ENCODE results near the gene GPRC6A. TPM values are rescaled to one million over a fixed set of nuclear protein-coding genes. Genes with fewer than 3 reads are reported as not detected.

GPRC6A gene
- total and polyA plus RNA-seq, 10 of the 15 experiments (the other 5 are each of a cell fraction or from before 2014, with no cell fraction given), result not detected

DNA sequence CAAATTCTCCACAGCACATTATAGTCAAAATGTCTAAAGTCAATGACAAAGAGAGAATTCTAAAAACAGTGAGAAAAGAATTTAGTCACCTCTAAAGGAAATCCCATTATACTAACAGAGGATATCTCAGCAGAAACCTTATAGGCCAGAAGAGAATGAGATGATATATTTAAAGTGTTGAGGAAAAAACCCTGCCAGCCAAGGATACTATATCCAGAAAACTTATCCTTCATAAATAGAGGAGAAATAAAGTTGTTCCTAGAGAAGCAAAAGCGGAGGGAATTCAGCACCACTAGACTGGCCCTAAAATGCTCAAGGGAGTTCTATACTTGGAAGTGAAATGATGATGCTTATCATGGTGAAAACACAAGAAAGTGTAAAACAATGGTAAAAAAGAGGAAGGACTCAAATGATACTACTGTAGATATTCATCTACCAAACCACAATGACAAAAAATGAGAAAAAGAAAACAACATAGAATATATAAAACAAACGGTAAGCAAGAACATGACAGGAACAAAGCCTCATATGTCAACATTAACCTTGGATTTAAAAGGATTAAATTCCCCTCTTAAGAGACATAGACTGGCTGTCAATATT, 16.7 kb downstream of the GPRC6A start:
- Histone ChIP-seq H3K9ac (ENCODE audit: control insufficient read depth, insufficient read depth, low read length) (no peak overlapping the region), H3K79me2 (ENCODE audit: control insufficient read depth, insufficient read depth, low read length) (no peaks in the 10 kb centered on the region), H3K4me2 (ENCODE audit: control insufficient read depth, insufficient read depth) (no peak overlapping the region), H3K9me3 (replicated peaks; ENCODE audit: control insufficient read depth, insufficient read depth, low read length) (no peaks in the 10 kb centered on the region), H3K4me3 (no peak overlapping the region), H3K27ac (ENCODE audit: control insufficient read depth, insufficient read depth) (no peak overlapping the region), H3K27me3 (replicated peaks in 1 of 2; ENCODE audit: control insufficient read depth in 2 of 2, insufficient read depth in 2 of 2, low read length in 1 of 2) (no peaks in the 10 kb centered on the region), H3K4me1 (ENCODE audit: control insufficient read depth, insufficient read depth, low read length) (no peaks in the 10 kb centered on the region), H2AFZ (ENCODE audit: control insufficient read depth, low read depth, low read length) (no peak overlapping the region), H3K36me3 (ENCODE audit: control insufficient read depth in 2 of 2, insufficient read depth in 2 of 2, low read length in 1 of 2) (no peaks in the 10 kb centered on the region), H4K20me1 (ENCODE audit: control insufficient read depth, insufficient read depth) (no peaks in the 10 kb centered on the region)
- 15% methylated on average over 2 of the region's 2 CpGs for WGBS (ENCODE audit: insufficient coverage, insufficient replicate concordance, low lambda C conversion rate, missing lambda C conversion rate)
- TF ChIP-seq ZNF274 (IDR thresholded peaks at IDR 0.05; ENCODE audit: insufficient read depth, insufficient read length), result no peak
- TF ChIP-seq ZZZ3 (IDR thresholded peaks at IDR 0.05; ENCODE audit: control insufficient read depth, insufficient read length, low read depth), result no peak
- no peak for TF ChIP-seq KDM1A (IDR thresholded peaks at IDR 0.05; ENCODE audit: borderline replicate concordance)
- POLR2A ChIA-PET, result no interaction called here
- RAD21 ChIA-PET (ENCODE audit: unreplicated experiment), result no interaction called here
- FAIRE-seq, result no peak
- CTCF ChIA-PET, result no interaction called here
- BruUV-seq (replicated peaks), result no TSS peak
- DNase-seq (ENCODE audit: low read depth, low spot score), result no peak
- intact Hi-C loops (cut with micrococcal nuclease; ENCODE audit: unreplicated experiment) (no loop called here), in situ Hi-C loops (cut with MboI) (no loop called here)
- SMC1A ChIA-PET (ENCODE audit: uncharacterized antibody, unreplicated experiment), result no interaction called here
- no peak for ATAC-seq

DNA sequence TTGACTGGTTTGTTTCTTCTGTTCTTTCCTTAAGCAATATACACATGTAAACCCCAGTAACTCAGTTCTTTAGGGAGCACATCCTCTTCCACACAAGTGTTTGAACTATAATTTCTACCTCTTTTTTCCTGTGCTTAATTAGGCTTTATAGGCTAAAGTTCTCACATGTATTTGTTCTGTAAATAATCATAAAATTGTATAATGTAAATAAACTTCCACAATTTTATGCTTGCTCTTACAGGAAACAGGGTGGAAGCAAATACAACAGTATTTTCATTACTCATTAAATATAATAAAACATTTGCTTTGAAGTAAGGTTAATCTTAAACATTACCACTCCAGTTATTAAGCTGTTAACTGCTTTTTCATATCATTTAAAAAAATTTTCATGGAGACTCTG, 26.9 kb downstream of the GPRC6A start:
- POLR2A ChIA-PET, result no interaction called here
- no peak for TF ChIP-seq IKZF1 (conservative IDR thresholded peaks at IDR 0.05)
- TF ChIP-seq KAT2A (conservative IDR thresholded peaks at IDR 0.05; ENCODE audit: control insufficient read depth, low read depth, low read length), result no peak
- TF ChIP-seq SMARCA5 (IDR thresholded peaks at IDR 0.05), result no peak
- TF ChIP-seq, protein P1, sequence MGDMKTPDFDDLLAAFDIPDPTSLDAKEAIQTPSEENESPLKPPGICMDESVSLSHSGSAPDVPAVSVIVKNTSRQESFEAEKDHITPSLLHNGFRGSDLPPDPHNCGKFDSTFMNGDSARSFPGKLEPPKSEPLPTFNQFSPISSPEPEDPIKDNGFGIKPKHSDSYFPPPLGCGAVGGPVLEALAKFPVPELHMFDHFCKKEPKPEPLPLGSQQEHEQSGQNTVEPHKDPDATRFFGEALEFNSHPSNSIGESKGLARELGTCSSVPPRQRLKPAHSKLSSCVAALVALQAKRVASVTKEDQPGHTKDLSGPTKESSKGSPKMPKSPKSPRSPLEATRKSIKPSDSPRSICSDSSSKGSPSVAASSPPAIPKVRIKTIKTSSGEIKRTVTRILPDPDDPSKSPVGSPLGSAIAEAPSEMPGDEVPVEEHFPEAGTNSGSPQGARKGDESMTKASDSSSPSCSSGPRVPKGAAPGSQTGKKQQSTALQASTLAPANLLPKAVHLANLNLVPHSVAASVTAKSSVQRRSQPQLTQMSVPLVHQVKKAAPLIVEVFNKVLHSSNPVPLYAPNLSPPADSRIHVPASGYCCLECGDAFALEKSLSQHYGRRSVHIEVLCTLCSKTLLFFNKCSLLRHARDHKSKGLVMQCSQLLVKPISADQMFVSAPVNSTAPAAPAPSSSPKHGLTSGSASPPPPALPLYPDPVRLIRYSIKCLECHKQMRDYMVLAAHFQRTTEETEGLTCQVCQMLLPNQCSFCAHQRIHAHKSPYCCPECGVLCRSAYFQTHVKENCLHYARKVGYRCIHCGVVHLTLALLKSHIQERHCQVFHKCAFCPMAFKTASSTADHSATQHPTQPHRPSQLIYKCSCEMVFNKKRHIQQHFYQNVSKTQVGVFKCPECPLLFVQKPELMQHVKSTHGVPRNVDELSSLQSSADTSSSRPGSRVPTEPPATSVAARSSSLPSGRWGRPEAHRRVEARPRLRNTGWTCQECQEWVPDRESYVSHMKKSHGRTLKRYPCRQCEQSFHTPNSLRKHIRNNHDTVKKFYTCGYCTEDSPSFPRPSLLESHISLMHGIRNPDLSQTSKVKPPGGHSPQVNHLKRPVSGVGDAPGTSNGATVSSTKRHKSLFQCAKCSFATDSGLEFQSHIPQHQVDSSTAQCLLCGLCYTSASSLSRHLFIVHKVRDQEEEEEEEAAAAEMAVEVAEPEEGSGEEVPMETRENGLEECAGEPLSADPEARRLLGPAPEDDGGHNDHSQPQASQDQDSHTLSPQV (IDR thresholded peaks at IDR 0.05), result no peak
- TF ChIP-seq, protein P2, sequence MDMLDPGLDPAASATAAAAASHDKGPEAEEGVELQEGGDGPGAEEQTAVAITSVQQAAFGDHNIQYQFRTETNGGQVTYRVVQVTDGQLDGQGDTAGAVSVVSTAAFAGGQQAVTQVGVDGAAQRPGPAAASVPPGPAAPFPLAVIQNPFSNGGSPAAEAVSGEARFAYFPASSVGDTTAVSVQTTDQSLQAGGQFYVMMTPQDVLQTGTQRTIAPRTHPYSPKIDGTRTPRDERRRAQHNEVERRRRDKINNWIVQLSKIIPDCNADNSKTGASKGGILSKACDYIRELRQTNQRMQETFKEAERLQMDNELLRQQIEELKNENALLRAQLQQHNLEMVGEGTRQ (IDR thresholded peaks at IDR 0.05; ENCODE audit: borderline replicate concordance, low read depth, low read length), result no peak
- TF ChIP-seq, protein P3, sequence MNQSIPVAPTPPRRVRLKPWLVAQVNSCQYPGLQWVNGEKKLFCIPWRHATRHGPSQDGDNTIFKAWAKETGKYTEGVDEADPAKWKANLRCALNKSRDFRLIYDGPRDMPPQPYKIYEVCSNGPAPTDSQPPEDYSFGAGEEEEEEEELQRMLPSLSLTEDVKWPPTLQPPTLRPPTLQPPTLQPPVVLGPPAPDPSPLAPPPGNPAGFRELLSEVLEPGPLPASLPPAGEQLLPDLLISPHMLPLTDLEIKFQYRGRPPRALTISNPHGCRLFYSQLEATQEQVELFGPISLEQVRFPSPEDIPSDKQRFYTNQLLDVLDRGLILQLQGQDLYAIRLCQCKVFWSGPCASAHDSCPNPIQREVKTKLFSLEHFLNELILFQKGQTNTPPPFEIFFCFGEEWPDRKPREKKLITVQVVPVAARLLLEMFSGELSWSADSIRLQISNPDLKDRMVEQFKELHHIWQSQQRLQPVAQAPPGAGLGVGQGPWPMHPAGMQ (IDR thresholded peaks at IDR 0.05; ENCODE audit: borderline replicate concordance), result no peak
- no peak for TF ChIP-seq EGR1 (IDR thresholded peaks at IDR 0.05; ENCODE audit: borderline replicate concordance in 1 of 2, low read depth in 2 of 2, low read length in 2 of 2)
- TF ChIP-seq CBX5 (IDR thresholded peaks at IDR 0.05; ENCODE audit: low read depth), result no peak
- TF ChIP-seq CHD2 (IDR thresholded peaks at IDR 0.05; ENCODE audit: borderline replicate concordance, low read depth, low read length), result no peak

More for the DNA sequence above, 26.9 kb downstream of the GPRC6A start:
- FAIRE-seq (no peak), ATAC-seq (no peak), DNase-seq (ENCODE audit: low read depth, low spot score) (no peak)
- Histone ChIP-seq H3K4me2 (ENCODE audit: control insufficient read depth, insufficient read depth) (no peak overlapping the region), H3K27ac (ENCODE audit: control insufficient read depth, insufficient read depth) (no peak overlapping the region), H3K9ac (ENCODE audit: control insufficient read depth, insufficient read depth, low read length) (no peak overlapping the region), H3K36me3 (ENCODE audit: control insufficient read depth in 2 of 2, insufficient read depth in 2 of 2, low read length in 1 of 2) (no peaks in the 10 kb centered on the region), H4K20me1 (ENCODE audit: control insufficient read depth, insufficient read depth) (no peaks in the 10 kb centered on the region), H3K27me3 (replicated peaks in 1 of 2; ENCODE audit: control insufficient read depth in 2 of 2, insufficient read depth in 2 of 2, low read length in 1 of 2) (no peaks in the 10 kb centered on the region), H3K4me1 (ENCODE audit: control insufficient read depth, insufficient read depth, low read length) (no peaks in the 10 kb centered on the region), H2AFZ (ENCODE audit: control insufficient read depth, low read depth, low read length) (no peak overlapping the region), H3K79me2 (ENCODE audit: control insufficient read depth, insufficient read depth, low read length) (no peaks in the 10 kb centered on the region), H3K9me3 (replicated peaks; ENCODE audit: control insufficient read depth, insufficient read depth, low read length) (no peaks in the 10 kb centered on the region), H3K4me3 (no peak overlapping the region)
- in situ Hi-C loops (cut with MboI) (no loop called here), intact Hi-C loops (cut with micrococcal nuclease; ENCODE audit: unreplicated experiment) (no loop called here)
- BruUV-seq (replicated peaks), result no TSS peak
- ChIA-PET RAD21 (ENCODE audit: unreplicated experiment) (no interaction called here), SMC1A (ENCODE audit: uncharacterized antibody, unreplicated experiment) (interaction anchor here (1.2 kb wide), 1 partner anchor 8 kb away, joined by 3 read pairs; no protein-coding TSS in a partner anchor), CTCF (interaction anchor here (1.1 kb wide), 1 partner anchor 19 kb away, joined by 3 read pairs; no protein-coding TSS in a partner anchor)
